HCT116 (cell line): Measurements from ENCODE around the gene NBAS. TPM values are rescaled to one million over a fixed set of nuclear protein-coding genes. Genes with fewer than 3 reads are reported as not detected.

Source experiments
- ATAC-seq: fragments of 200-7000 bp; cut with Tn5 transposase; 2 replicates; pipeline ENCODE4 v1.9.1; 2020; ENCODE audit warnings: mild to moderate bottlenecking, moderate library complexity
- BruUV-seq: library from RNA; stranded (reverse); fragments of 400-500 nt; replicated peaks from 2 replicates; lab custom pipeline; 2021; lab: Mats Ljungman, UMichigan
- CTCF ChIA-PET: fragments of 300-600 bp; sonication (Branson Sonifier 250); formaldehyde crosslinking; loops from one replicate; lab custom pipeline; 2021; ENCODE audit warnings: antibody characterized with exemption; lab: Charles Lee
- POLR2A ChIA-PET: fragments of 300-600, 350-600 bp; sonication (Branson Sonifier 250); formaldehyde crosslinking; loops from one replicate; lab custom pipeline; 2021; ENCODE audit warnings: antibody characterized with exemption; lab: Charles Lee
- RAD21 ChIA-PET, 2 experiments: fragments of 300-600 bp; sonication (Branson Sonifier 250); formaldehyde crosslinking; loops; one replicate each; lab custom pipeline; 2023; ENCODE audit warnings: low total read pairs in 2 of 2; ENCODE audit not compliant: uncharacterized antibody in 2 of 2, unreplicated experiment in 2 of 2, low non-redundant PET in 1 of 2; lab: Charles Lee
- DNase-seq: peaks from one replicate; pipeline ENCODE4 v3.0.0-alpha.2; 2010; ENCODE audit warnings: low read depth, low spot score
- H2AFZ ChIP-seq: fragments of 200-600 bp; shearing (Covaris generic), sonication (generic); 2 replicates; pipeline ENCODE4 v1.6.1; 2017; ENCODE audit warnings: low read depth, mixed run types, mixed read lengths, antibody characterized with exemption, low read length; ENCODE audit not compliant: poor library complexity, severe bottlenecking
- H3K27ac ChIP-seq: 2 replicates; pipeline ENCODE4 v1.5.1; 2012; ENCODE audit warnings: low read depth, low read length
- H3K27me3 ChIP-seq: fragments of 200-600 bp; sonication (generic); 2 replicates; pipeline ENCODE4 v1.6.1; 2016; ENCODE audit warnings: mixed run types, low read length, mixed read lengths; ENCODE audit not compliant: insufficient read depth
- H3K36me3 ChIP-seq, 2 experiments: fragments of 200-500 bp in 1 of 2; fragments of 200-600 bp in 1 of 2; sonication (Bioruptor generic) in 1 of 2; sonication (generic) in 1 of 2; 2 replicates each; pipeline versions ENCODE4 v1.5.1 to v1.6.1; 2014 to 2016; ENCODE audit warnings: low read length in 2 of 2, inconsistent platforms in 1 of 2, mixed read lengths in 1 of 2, mixed run types in 1 of 2; ENCODE audit not compliant: insufficient read depth in 2 of 2, control insufficient read depth in 1 of 2
- H3K4me1 ChIP-seq, 2 experiments: fragments of 200-600 bp in 1 of 2; sonication (generic) in 1 of 2; 2 replicates each; pipeline versions ENCODE4 v1.5.1 to v1.6.1; 2012 to 2017; ENCODE audit warnings: low read length in 2 of 2, inconsistent platforms in 1 of 2, mild to moderate bottlenecking in 1 of 2, mixed read lengths in 1 of 2, mixed run types in 1 of 2, moderate library complexity in 1 of 2; ENCODE audit not compliant: insufficient read depth in 2 of 2, control insufficient read depth in 1 of 2
- H3K4me2 ChIP-seq: fragments of 200-600 bp; sonication (generic); 2 replicates; pipeline ENCODE4 v1.6.1; 2017; ENCODE audit warnings: mixed run types, low read length, mixed read lengths
- H3K4me3 ChIP-seq, 2 experiments: fragments of 200-600 bp in 1 of 2; sonication (generic) in 1 of 2; replicated peaks in 1 of 2; 2 replicates each; pipeline ENCODE4 v1.5.1; 2011 to 2016; ENCODE audit warnings: low read length in 2 of 2, control low read depth in 1 of 2, low read depth in 1 of 2, mild to moderate bottlenecking in 1 of 2, mixed read lengths in 1 of 2, mixed run types in 1 of 2
- H3K79me2 ChIP-seq: fragments of 200-600 bp; sonication (generic); 2 replicates; pipeline ENCODE4 v1.6.1; 2017; ENCODE audit warnings: mild to moderate bottlenecking, mixed run types, low read length, moderate library complexity, mixed read lengths; ENCODE audit not compliant: insufficient read depth
- H3K9ac ChIP-seq: fragments of 200-600 bp; sonication (generic); 2 replicates; pipeline ENCODE4 v1.6.1; 2016; ENCODE audit warnings: low read length, mixed read lengths
- H3K9me2 ChIP-seq: fragments of 200-600 bp; sonication (generic), shearing (Covaris generic); 2 replicates; pipeline ENCODE4 v1.6.1; 2017; ENCODE audit warnings: mixed run types, mild to moderate bottlenecking, moderate library complexity; ENCODE audit not compliant: insufficient read depth
- H3K9me3 ChIP-seq, 2 experiments: fragments of 200-500 bp in 1 of 2; fragments of 200-600 bp in 1 of 2; sonication (Bioruptor generic) in 1 of 2; sonication (generic) in 1 of 2; 2 replicates each; pipeline ENCODE4 v1.6.1; 2014 to 2017; ENCODE audit warnings: low read length in 2 of 2, mixed read lengths in 2 of 2, inconsistent platforms in 1 of 2, low read depth in 1 of 2, mild to moderate bottlenecking in 1 of 2, mixed run types in 1 of 2, moderate library complexity in 1 of 2; ENCODE audit not compliant: control insufficient read depth in 1 of 2, insufficient read depth in 1 of 2
- H4K20me1 ChIP-seq: fragments of 200-600 bp; sonication (generic), shearing (Covaris generic); 2 replicates; pipeline ENCODE4 v1.6.1; 2017; ENCODE audit warnings: mixed run types, mild to moderate bottlenecking, moderate library complexity; ENCODE audit not compliant: insufficient read depth
- CBX3 ChIP-seq: IDR thresholded peaks from 2 replicates; pipeline ENCODE4 v1.6.1; 2012; ENCODE audit warnings: low read depth
- ELF1 ChIP-seq: IDR thresholded peaks from 2 replicates; pipeline ENCODE4 v1.6.1; 2012; ENCODE audit warnings: low read depth, borderline replicate concordance
- EZH2 ChIP-seq: fragments of 200-600 bp; sonication (generic); IDR thresholded peaks from 2 replicates; pipeline ENCODE4 v1.6.1; 2017; ENCODE audit warnings: antibody characterized with exemption, mixed run types
- EZH2phosphoT487 ChIP-seq: fragments of 200-600 bp; IDR thresholded peaks from 2 replicates; pipeline ENCODE4 v1.6.1; 2018; ENCODE audit warnings: antibody characterized with exemption, borderline replicate concordance
- FOSL1 ChIP-seq: IDR thresholded peaks from 2 replicates; pipeline ENCODE4 v1.6.1; 2012; ENCODE audit warnings: low read depth
- MAX ChIP-seq: IDR thresholded peaks from 2 replicates; pipeline ENCODE4 v1.6.1; 2012
- POLR2AphosphoS5 ChIP-seq: IDR thresholded peaks from 2 replicates; pipeline ENCODE4 v1.6.1; 2011; ENCODE audit warnings: mild to moderate bottlenecking, low read depth, low read length, moderate library complexity
- RAD21 ChIP-seq: IDR thresholded peaks from 2 replicates; pipeline ENCODE4 v1.6.1; 2012; ENCODE audit warnings: low read depth, mild to moderate bottlenecking
- SIN3A ChIP-seq: IDR thresholded peaks from 2 replicates; pipeline ENCODE4 v1.6.1; 2012; ENCODE audit warnings: low read depth
- SP1 ChIP-seq: IDR thresholded peaks from 2 replicates; pipeline ENCODE4 v1.6.1; 2012; ENCODE audit warnings: low read depth
- SRF ChIP-seq: IDR thresholded peaks from 2 replicates; pipeline ENCODE4 v1.6.1; 2012; ENCODE audit warnings: low read depth
- TCF7L2 ChIP-seq: IDR thresholded peaks from 2 replicates; pipeline ENCODE4 v1.7.0; 2011; ENCODE audit warnings: borderline replicate concordance, inconsistent platforms; ENCODE audit not compliant: insufficient read depth, insufficient read length; ENCODE audit errors: extremely low read depth
- YY1 ChIP-seq: IDR thresholded peaks from 2 replicates; pipeline ENCODE4 v1.6.1; 2011; ENCODE audit warnings: low read length, low read depth, moderate library complexity, mild to moderate bottlenecking; ENCODE audit not compliant: insufficient replicate concordance; ENCODE audit errors: extremely low read depth
- ZBTB33 ChIP-seq: IDR thresholded peaks from 2 replicates; pipeline ENCODE4 v1.6.1; 2011; ENCODE audit warnings: mild to moderate bottlenecking, low read length, moderate library complexity; ENCODE audit not compliant: insufficient replicate concordance; ENCODE audit errors: extremely low read depth
- intact Hi-C: fragments of 100-400 bp; cut with micrococcal nuclease; formaldehyde crosslinking; loops from 2 replicates; pipeline ENCODE4 v1.10.0; 2022
- total RNA-seq: library from RNA; stranded (reverse); gene quantifications from one replicate; pipeline ENCODE4 v1.2.1, GENCODE V29; 2021; ENCODE audit not compliant: unreplicated experiment
- TF ChIP-seq, protein P1 (sequence below), 3 experiments: fragments of 200-600 bp in 1 of 3; sonication (generic) in 1 of 3; IDR thresholded peaks in 2 of 3; conservative IDR thresholded peaks in 1 of 3; 2 replicates each; pipeline ENCODE4 v1.5.1; 2012 to 2017; ENCODE audit warnings: low read depth in 2 of 3, low read length in 2 of 3, antibody characterized with exemption in 1 of 3, borderline replicate concordance in 1 of 3, control low read depth in 1 of 3, mild to moderate bottlenecking in 1 of 3, mixed read lengths in 1 of 3, mixed run types in 1 of 3, moderate library complexity in 1 of 3; ENCODE audit not compliant: insufficient read depth in 1 of 3

NBAS gene
- total RNA-seq, 1 experiment from 2014 or later = 32.8 TPM

DNA sequence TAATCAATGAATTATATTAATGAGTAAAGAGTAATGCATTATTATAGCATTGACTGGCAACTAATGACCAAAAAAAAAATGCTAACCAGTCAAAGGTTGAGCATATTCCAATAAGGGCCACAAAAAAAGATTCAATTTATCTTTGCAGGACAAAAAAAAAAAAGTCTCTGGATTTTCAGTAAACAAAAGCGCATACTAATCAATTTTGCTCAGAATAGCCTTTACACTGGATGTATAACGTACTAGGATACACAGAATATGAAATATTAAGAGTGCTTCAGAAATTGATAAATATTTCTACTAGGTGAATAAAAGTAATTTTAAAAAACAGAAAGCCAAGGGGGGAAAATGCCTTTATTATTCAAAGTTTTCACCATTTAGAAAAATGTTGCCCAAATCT is 74.4 kb downstream of the NBAS start:
- no peaks in the 10 kb centered on the region for H3K79me2 ChIP-seq
- no peaks in the 10 kb centered on the region for H3K36me3 ChIP-seq
- no peaks in the 10 kb centered on the region for H3K9me2 ChIP-seq
- H3K4me3 ChIP-seq = no peak overlapping the region
- H3K4me1 ChIP-seq = no peaks in the 10 kb centered on the region
- no peak for ATAC-seq
- no peaks in the 10 kb centered on the region for H3K27me3 ChIP-seq
- no peak overlapping the region for H3K9ac ChIP-seq
- no peaks in the 10 kb centered on the region for H4K20me1 ChIP-seq
- RAD21 ChIA-PET = no interaction called here
- no peak for DNase-seq
- no peak overlapping the region for H3K4me2 ChIP-seq
- no peak overlapping the region for H2AFZ ChIP-seq
- no TSS peak for BruUV-seq
- CTCF ChIA-PET = no interaction called here
- POLR2A ChIA-PET = no interaction called here
- no peaks in the 10 kb centered on the region for H3K9me3 ChIP-seq
- TF ChIP-seq SIN3A = no peak
- TF ChIP-seq FOSL1 = no peak
- TF ChIP-seq POLR2AphosphoS5 = no peak
- TF ChIP-seq, protein P1, sequence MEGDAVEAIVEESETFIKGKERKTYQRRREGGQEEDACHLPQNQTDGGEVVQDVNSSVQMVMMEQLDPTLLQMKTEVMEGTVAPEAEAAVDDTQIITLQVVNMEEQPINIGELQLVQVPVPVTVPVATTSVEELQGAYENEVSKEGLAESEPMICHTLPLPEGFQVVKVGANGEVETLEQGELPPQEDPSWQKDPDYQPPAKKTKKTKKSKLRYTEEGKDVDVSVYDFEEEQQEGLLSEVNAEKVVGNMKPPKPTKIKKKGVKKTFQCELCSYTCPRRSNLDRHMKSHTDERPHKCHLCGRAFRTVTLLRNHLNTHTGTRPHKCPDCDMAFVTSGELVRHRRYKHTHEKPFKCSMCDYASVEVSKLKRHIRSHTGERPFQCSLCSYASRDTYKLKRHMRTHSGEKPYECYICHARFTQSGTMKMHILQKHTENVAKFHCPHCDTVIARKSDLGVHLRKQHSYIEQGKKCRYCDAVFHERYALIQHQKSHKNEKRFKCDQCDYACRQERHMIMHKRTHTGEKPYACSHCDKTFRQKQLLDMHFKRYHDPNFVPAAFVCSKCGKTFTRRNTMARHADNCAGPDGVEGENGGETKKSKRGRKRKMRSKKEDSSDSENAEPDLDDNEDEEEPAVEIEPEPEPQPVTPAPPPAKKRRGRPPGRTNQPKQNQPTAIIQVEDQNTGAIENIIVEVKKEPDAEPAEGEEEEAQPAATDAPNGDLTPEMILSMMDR (IDR thresholded peaks at IDR 0.05 in 2 of 3, conservative IDR thresholded peaks at IDR 0.05 in 1 of 3; ENCODE audit: borderline replicate concordance in 1 of 3, insufficient read depth in 1 of 3, low read depth in 2 of 3, low read length in 2 of 3) = no peak
- TF ChIP-seq EZH2phosphoT487 = no peak
- no peak for TF ChIP-seq TCF7L2
- no peak for TF ChIP-seq SP1
- TF ChIP-seq YY1 = no peak
- TF ChIP-seq ZBTB33 = no peak
- TF ChIP-seq ELF1 = no peak
- no peak for TF ChIP-seq CBX3
- no peak for TF ChIP-seq SRF
- TF ChIP-seq MAX = no peak
- TF ChIP-seq RAD21 = no peak
- no peak for TF ChIP-seq EZH2
- H3K27ac ChIP-seq = no peak overlapping the region
- intact Hi-C loops = no loop called here
